SK-N-SH (cell line): Measurements from ENCODE around the gene AVPR2. TPM values are rescaled to one million over a fixed set of nuclear protein-coding genes. Genes with fewer than 3 reads are reported as not detected.

Source experiments
- CTCF ChIA-PET: fragments of 300-600, 350-600 bp; formaldehyde crosslinking; extraction: SDS; loops from one replicate; lab custom pipeline; 2021; lab: Yijun Ruan, JAX
- POLR2A ChIA-PET: fragments of 350-600 bp; sonication (Branson Sonifier 250); formaldehyde crosslinking; extraction: SDS; loops from one replicate; lab custom pipeline; 2020; ENCODE audit warnings: antibody characterized with exemption, inconsistent platforms; lab: Yijun Ruan, JAX
- DNase-seq: peaks from one replicate; pipeline ENCODE4 v3.0.0; 2012
- H2AFZ ChIP-seq: fragments of 200-600 bp; sonication (generic); 2 replicates; pipeline ENCODE4 v1.8.1; 2016; ENCODE audit warnings: antibody characterized with exemption, mild to moderate bottlenecking, low read depth
- H3F3A ChIP-seq: fragments of 200-600 bp; sonication (generic); replicated peaks from 2 replicates; pipeline ENCODE3; 2016; ENCODE audit warnings: antibody characterized with exemption, mild to moderate bottlenecking; ENCODE audit not compliant: insufficient read depth
- H3K27ac ChIP-seq, 2 experiments: fragments of 200-500 bp in 1 of 2; fragments of 200-600 bp in 1 of 2; sonication (Bioruptor generic) in 1 of 2; sonication (generic), shearing (Covaris generic) in 1 of 2; 2 replicates each; pipeline versions ENCODE4 v1.5.1 to v1.6.1; 2014 to 2016; ENCODE audit warnings: low read depth in 2 of 2, inconsistent platforms in 1 of 2, low read length in 1 of 2, mild to moderate bottlenecking in 1 of 2, mixed read lengths in 1 of 2
- H3K27me3 ChIP-seq: fragments of 200-600 bp; sonication (generic), shearing (Covaris generic); 2 replicates; pipeline ENCODE4 v1.6.1; 2016; ENCODE audit warnings: mixed run types; ENCODE audit not compliant: insufficient read depth
- H3K36me3 ChIP-seq, 2 experiments: fragments of 200-500 bp in 1 of 2; fragments of 200-600 bp in 1 of 2; sonication (Bioruptor generic) in 1 of 2; sonication (generic) in 1 of 2; replicated peaks in 1 of 2; 2 replicates each; pipeline versions ENCODE3 to v1.5.1; 2014 to 2016; ENCODE audit warnings: low read length in 1 of 2, mild to moderate bottlenecking in 1 of 2; ENCODE audit not compliant: insufficient read depth in 2 of 2, control insufficient read depth in 1 of 2
- H3K4me1 ChIP-seq, 2 experiments: fragments of 200-500 bp in 1 of 2; fragments of 200-600 bp in 1 of 2; sonication (Bioruptor generic) in 1 of 2; sonication (generic), shearing (Covaris generic) in 1 of 2; 2 replicates each; pipeline versions ENCODE4 v1.5.1 to v1.6.1; 2014 to 2016; ENCODE audit warnings: low read depth in 1 of 2, low read length in 1 of 2, mixed run types in 1 of 2; ENCODE audit not compliant: insufficient read depth in 2 of 2, control insufficient read depth in 1 of 2
- H3K4me2 ChIP-seq: fragments of 200-600 bp; sonication (generic), shearing (Covaris generic); 2 replicates; pipeline ENCODE4 v1.6.1; 2017; ENCODE audit warnings: mixed run types
- H3K4me3 ChIP-seq, 2 experiments: fragments of 200-500 bp in 1 of 2; fragments of 200-600 bp in 1 of 2; sonication (Bioruptor generic) in 1 of 2; sonication (generic), shearing (Covaris generic) in 1 of 2; 2 replicates each; pipeline versions ENCODE4 v1.5.1 to v1.8.1; 2014 to 2016; ENCODE audit warnings: low read depth in 2 of 2, inconsistent platforms in 1 of 2, low read length in 1 of 2, mild to moderate bottlenecking in 1 of 2, mixed read lengths in 1 of 2, moderate library complexity in 1 of 2
- H3K79me2 ChIP-seq: fragments of 200-600 bp; sonication (generic); 2 replicates; pipeline ENCODE4 v1.8.1; 2017; ENCODE audit warnings: mild to moderate bottlenecking; ENCODE audit not compliant: insufficient read depth
- H3K9ac ChIP-seq: fragments of 200-600 bp; sonication (generic); 2 replicates; pipeline ENCODE4 v1.6.1; 2017; ENCODE audit warnings: mixed run types
- H3K9me2 ChIP-seq: fragments of 200-600 bp; sonication (generic); 2 replicates; pipeline ENCODE4 v1.6.1; 2017; ENCODE audit warnings: mixed run types
- H3K9me3 ChIP-seq: fragments of 200-600 bp; sonication (generic); 2 replicates; pipeline ENCODE4 v1.6.1; 2017; ENCODE audit warnings: mixed run types, mild to moderate bottlenecking, moderate library complexity
- H4K20me1 ChIP-seq: fragments of 200-600 bp; sonication (generic); 2 replicates; pipeline ENCODE4 v1.6.1; 2017; ENCODE audit warnings: mild to moderate bottlenecking, mixed run types; ENCODE audit not compliant: insufficient read depth
- CHD2 ChIP-seq: fragments of 150-350 bp; IDR thresholded peaks from 2 replicates; pipeline ENCODE4 v1.6.1; 2018; ENCODE audit warnings: low read length; ENCODE audit not compliant: partially characterized antibody
- EP300 ChIP-seq, 2 experiments: IDR thresholded peaks; 2 replicates each; pipeline versions ENCODE4 v1.4.0 to v1.6.1; 2012; ENCODE audit warnings: borderline replicate concordance in 1 of 2, low read depth in 1 of 2, low read length in 1 of 2
- SMC3 ChIP-seq: IDR thresholded peaks from 2 replicates; pipeline ENCODE4 v1.6.1; 2012; ENCODE audit warnings: low read depth, low read length, improper control_type of control experiment
- TAF1 ChIP-seq: IDR thresholded peaks from 2 replicates; pipeline ENCODE4 v1.6.1; 2012; ENCODE audit warnings: low read depth, mild to moderate bottlenecking, low read length, moderate library complexity, borderline replicate concordance
- WGBS: methylation state at CpG from one replicate; pipeline ENCODE4 v1.1.6; 2017; ENCODE audit warnings: low lambda C conversion rate; 5-methylcytosine and 5-hydroxymethylcytosine counted together
- polyA plus RNA-seq, 3 experiments: library from polyadenylated mRNA; depleted of rRNA; stranded (reverse); fragments of >200 nt; gene quantifications; 2 replicates each; pipeline ENCODE4 v1.2.3, GENCODE V29; 2012
- TF ChIP-seq, protein P1 (sequence below): IDR thresholded peaks from 2 replicates; pipeline ENCODE4 v1.4.0; 2012; ENCODE audit warnings: low read depth, borderline replicate concordance
- TF ChIP-seq, protein P2 (sequence below): IDR thresholded peaks from 2 replicates; pipeline ENCODE4 v1.4.0; 2012; ENCODE audit warnings: low read depth, borderline replicate concordance

The AVPR2 gene
- polyA plus RNA-seq, 1 of the 3 experiments (the other 2 are of a cell fraction) = not detected

DNA sequence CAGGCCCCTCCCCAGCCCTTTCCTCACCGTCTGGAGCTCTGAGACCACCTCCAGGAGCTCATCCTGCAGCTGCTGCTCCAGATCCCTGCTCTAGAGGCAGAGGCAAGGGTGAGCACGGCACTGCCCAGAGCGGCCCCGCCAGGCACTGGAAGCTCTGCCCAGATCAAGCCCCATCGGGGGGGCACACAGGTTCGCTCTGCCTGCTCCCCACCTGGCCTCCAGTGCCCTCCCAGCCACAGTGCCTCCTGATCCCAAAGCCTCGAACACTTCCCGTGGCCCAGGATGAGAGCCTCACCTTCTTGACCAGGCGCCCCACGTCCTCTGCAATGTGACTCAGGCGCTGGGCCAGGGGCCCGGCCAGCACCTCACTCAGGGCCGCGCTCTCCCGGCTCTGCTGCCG is 16.6 kb downstream of the AVPR2 start (continued):
- TF ChIP-seq SMC3 (no peak), TAF1 (no peak), EP300 (IDR thresholded peaks at IDR 0.05; ENCODE audit: borderline replicate concordance in 1 of 2, low read depth in 1 of 2, low read length in 1 of 2) (no peak), CHD2 (no peak)
- TF ChIP-seq, protein P1, sequence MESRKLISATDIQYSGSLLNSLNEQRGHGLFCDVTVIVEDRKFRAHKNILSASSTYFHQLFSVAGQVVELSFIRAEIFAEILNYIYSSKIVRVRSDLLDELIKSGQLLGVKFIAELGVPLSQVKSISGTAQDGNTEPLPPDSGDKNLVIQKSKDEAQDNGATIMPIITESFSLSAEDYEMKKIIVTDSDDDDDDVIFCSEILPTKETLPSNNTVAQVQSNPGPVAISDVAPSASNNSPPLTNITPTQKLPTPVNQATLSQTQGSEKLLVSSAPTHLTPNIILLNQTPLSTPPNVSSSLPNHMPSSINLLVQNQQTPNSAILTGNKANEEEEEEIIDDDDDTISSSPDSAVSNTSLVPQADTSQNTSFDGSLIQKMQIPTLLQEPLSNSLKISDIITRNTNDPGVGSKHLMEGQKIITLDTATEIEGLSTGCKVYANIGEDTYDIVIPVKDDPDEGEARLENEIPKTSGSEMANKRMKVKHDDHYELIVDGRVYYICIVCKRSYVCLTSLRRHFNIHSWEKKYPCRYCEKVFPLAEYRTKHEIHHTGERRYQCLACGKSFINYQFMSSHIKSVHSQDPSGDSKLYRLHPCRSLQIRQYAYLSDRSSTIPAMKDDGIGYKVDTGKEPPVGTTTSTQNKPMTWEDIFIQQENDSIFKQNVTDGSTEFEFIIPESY = no peak

DNA sequence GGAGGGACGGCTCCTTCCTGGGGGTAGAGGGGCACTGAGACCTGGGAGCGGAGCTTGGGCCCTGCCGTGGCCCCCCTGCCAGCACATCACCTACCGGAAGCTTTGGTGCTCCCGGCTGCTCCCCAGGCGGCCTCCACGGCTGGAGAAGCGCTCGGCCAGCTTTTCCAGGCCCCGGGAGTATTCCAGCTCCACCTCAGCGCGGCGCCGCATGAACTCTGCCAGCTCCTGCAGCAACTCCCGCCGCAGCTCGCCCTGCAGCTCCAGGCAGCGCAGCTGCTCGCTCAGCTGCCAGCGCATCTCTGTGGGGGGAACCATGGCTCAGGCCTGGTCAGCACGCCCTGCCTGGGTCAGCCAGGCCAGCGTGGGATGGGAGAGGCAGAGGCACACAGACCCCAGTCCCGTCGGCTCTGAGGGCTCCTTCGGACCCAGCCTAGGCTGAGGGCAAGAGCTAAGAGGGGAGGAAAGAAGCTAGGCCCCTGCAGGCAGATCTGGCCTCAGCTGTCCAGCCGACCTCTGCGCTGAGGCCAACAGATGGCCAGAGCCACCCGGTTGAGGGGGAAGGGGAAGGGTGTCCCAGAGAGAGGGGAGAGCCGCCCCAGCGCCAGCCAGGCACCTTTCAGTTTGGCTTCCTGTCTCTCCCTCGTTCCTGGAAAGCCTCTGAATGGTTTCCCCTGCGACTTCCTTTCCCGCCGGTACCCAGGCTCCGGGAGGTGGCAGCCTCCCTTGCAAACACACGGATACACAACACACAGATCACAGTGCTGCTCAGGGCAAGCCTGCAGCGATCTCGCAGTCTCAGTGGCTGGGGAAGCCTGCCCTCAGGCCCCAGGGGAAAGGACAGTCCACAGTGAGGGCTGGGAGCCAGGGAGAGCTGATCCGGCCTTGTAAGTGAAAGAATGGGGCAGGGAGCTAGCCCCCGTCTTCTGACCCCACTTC is 17.3 kb downstream of the AVPR2 start:
- TF ChIP-seq, protein P2, sequence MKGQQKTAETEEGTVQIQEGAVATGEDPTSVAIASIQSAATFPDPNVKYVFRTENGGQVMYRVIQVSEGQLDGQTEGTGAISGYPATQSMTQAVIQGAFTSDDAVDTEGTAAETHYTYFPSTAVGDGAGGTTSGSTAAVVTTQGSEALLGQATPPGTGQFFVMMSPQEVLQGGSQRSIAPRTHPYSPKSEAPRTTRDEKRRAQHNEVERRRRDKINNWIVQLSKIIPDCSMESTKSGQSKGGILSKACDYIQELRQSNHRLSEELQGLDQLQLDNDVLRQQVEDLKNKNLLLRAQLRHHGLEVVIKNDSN = no peak
- TF ChIP-seq EP300 (IDR thresholded peaks at IDR 0.05; ENCODE audit: borderline replicate concordance in 1 of 2, low read depth in 1 of 2, low read length in 1 of 2) = 0 out of 4 replicates have a peak, but pooled peaks of 1 of the 2 experiments have one; percentile 17
- H2AFZ ChIP-seq = no peak overlapping the region

More for the DNA sequence above, 17.3 kb downstream of the AVPR2 start:
- peak; percentile 78 for DNase-seq
- no peak overlapping the region for H3K4me3 ChIP-seq
- no peak overlapping the region for H3K9ac ChIP-seq
- no peaks in the 10 kb centered on the region; the same call in 1 of the 2 replicates for H4K20me1 ChIP-seq
- peaks cover 44% of the 10 kb centered on the region for H3K27me3 ChIP-seq
- ChIA-PET POLR2A (interaction anchor here (1.0 to 3.0 kb wide), 6 partner anchors 11 to 156 kb away, joined by 3 to 14 read pairs (median 7); partner anchors contain the start of genes IDH3G, NAA10 and SSR4), CTCF (interaction anchor here (0.9 to 16.7 kb wide), 18 partner anchors 9 to 162 kb away, joined by 3 to 271 read pairs (median 4); partner anchors contain the start of genes NAA10, PLXNB3 and RENBP)
- H3K4me2 ChIP-seq = no peak overlapping the region
- no peaks in the 10 kb centered on the region for H3K9me3 ChIP-seq
- H3F3A ChIP-seq = peaks cover 8% of the 10 kb centered on the region
- no peaks in the 10 kb centered on the region for H3K79me2 ChIP-seq
- no peaks in the 10 kb centered on the region for H3K36me3 ChIP-seq
- no peaks in the 10 kb centered on the region for H3K9me2 ChIP-seq
- 40% methylated on average over 15 of the region's 40 CpGs for WGBS
- peak overlapping the region in 1 of 2 experiments; percentile 92; a peak in 2 of 4 replicates for H3K27ac ChIP-seq
- peaks cover 0 to 57% of the 10 kb centered on the region in 2 experiments; a peak in 1 of 4 replicates for H3K4me1 ChIP-seq
